Heart left ventricle (tissue), 16 donors: ENCODE data around the gene METTL24. TPM values are rescaled to one million over a fixed set of nuclear protein-coding genes. Genes with fewer than 3 reads are reported as not detected.
"Not testable (repeated sequence)": the region's sequence is repeated elsewhere in the genome, so short reads cannot be mapped to it uniquely, and the experiment has no call there.

ENCODE experiments used
- ATAC-seq, 4 donors: fragments of 200-7000 bp; cut with Tn5 transposase; one replicate each; pipeline ENCODE4 v1.9.1; 2020 to 2022; ENCODE audit warnings: moderate library complexity in 4 of 4, mild to moderate bottlenecking in 3 of 4, moderate number of reproducible peaks in 1 of 4
- DNase-seq, 5 donors: peaks; one replicate each; pipeline ENCODE4 v3.0.0-alpha.2; 2020
- H3K27ac ChIP-seq, 12 donors: fragments of 200-600 bp; sonication (generic) in 4 of 12; one replicate each; pipeline versions ENCODE4 v1.5.0 to v1.8.0; 2016 to 2022; ENCODE audit warnings: mild to moderate bottlenecking in 2 of 12
- H3K27me3 ChIP-seq, 9 donors: fragments of 200-600 bp; sonication (generic) in 2 of 9; one replicate each; pipeline versions ENCODE4 v1.5.1 to v1.8.0; 2016 to 2022; ENCODE audit warnings: mild to moderate bottlenecking in 3 of 9
- H3K36me3 ChIP-seq, 9 donors: fragments of 200-600 bp; sonication (generic) in 2 of 9; one replicate each; pipeline versions ENCODE4 v1.5.0 to v1.8.0; 2018 to 2022; ENCODE audit warnings: mild to moderate bottlenecking in 2 of 9
- H3K4me1 ChIP-seq, 12 donors: fragments of 200-600 bp; sonication (generic) in 4 of 12; one replicate each; pipeline versions ENCODE4 v1.5.0 to v1.8.0; 2016 to 2022; ENCODE audit warnings: mild to moderate bottlenecking in 3 of 12
- H3K4me3 ChIP-seq, 12 donors: fragments of 200-600 bp; sonication (generic) in 4 of 12; one replicate each; pipeline versions ENCODE4 v1.5.0 to v1.8.0; 2017 to 2022; ENCODE audit warnings: mild to moderate bottlenecking in 9 of 12, moderate library complexity in 4 of 12
- H3K9me3 ChIP-seq, 12 donors: fragments of 200-600 bp; sonication (generic) in 4 of 12; one replicate each; pipeline versions ENCODE4 v1.5.0 to v1.8.0; 2016 to 2022; ENCODE audit warnings: mild to moderate bottlenecking in 1 of 12
- POLR2A ChIP-seq, 2 donors: fragments of 450-650 bp; IDR thresholded peaks; one replicate each; pipeline ENCODE4 v1.6.1; 2017; ENCODE audit warnings: antibody characterized with exemption in 2 of 2, mild to moderate bottlenecking in 2 of 2, moderate library complexity in 2 of 2
- WGBS, 4 donors: extraction: QIAGEN DNeasy Blood & Tissue Kit in 2 of 4; methylation state at CpG; one replicate each; pipeline versions ENCODE4 v1.1.5 to v1.1.7; 2013 to 2018; 5-methylcytosine and 5-hydroxymethylcytosine counted together
- intact Hi-C, 10 donors: fragments of 100-400 bp; cut with DNase I; formaldehyde crosslinking; loops; one replicate each; pipeline versions ENCODE4 v1.11.1 to v1.14.2; 2022
- polyA plus RNA-seq, 2 donors: library from polyadenylated mRNA; stranded (reverse); fragments of 200-250 nt; gene quantifications; one replicate each; pipeline ENCODE4 v1.2.3, GENCODE V29; 2013
- total RNA-seq, 9 donors: library from RNA; depleted of rRNA in 2 of 9; stranded (reverse); fragments of >200 nt in 2 of 9; fragmentation: NEBNext Ultra II Directional in 3 of 9; extraction: Animal tissue kit (Norgen Biotek cat#: 25700) in 3 of 9; gene quantifications; one replicate each; pipeline versions ENCODE4 v1.1.0 to v1.2.4, GENCODE V29; 2016 to 2023
- TF ChIP-seq, protein P1 (sequence below), 12 donors: fragments of 200-600 bp; sonication (generic) in 4 of 12; IDR thresholded peaks; one replicate each; pipeline versions ENCODE4 v1.5.0 to v1.8.0; 2018 to 2022; ENCODE audit warnings: antibody characterized with exemption in 12 of 12, mild to moderate bottlenecking in 5 of 12
- donor health status: ischemic (EF 13 %, LVEDD 7.1; RV severe dilation, severe dysfunction).
- donor health status: healthy with polysubstance abuse.
- donor health status: DM: no; HTN: yes; CAD: no.
- donor health status: DM: no; HTN: no; CAD: no.
- donor health status: ischemic (EF 25% LVEDD 6.9; RV normal size, moderate dysfunction).
- donor health status: ischemic (EF 25% LVEDD 5.7; RV mildly dilated, moderate dysfunction).
- donor health status: healthy.
- donor health status: DM: yes; HTN: yes; CAD: no.
- donor health status: ischemic (EF 35%, LVEDD 5.7; RV mildly dilated, moderate dysfunction).
- donor health status: nonischemic (EF 11% LVEDD 7.7; RV severe dilation, severe dysfunction).
- donor health status: DM: yes; HTN: yes; CAD: no.
- donor health status: PGD.
- donor health status: ischemic (EF 29% LVEDD 5.4; RV normal size, mild dysfunction).
- donor health status: nonischemic (EF 23%, LVEDD 6.1; RV moderate dilation, normal function).

METTL24 gene
- total and polyA plus RNA-seq, 11 donors, result 0.60 to 2.8 (median 1.8) TPM; not detected in 3

DNA sequence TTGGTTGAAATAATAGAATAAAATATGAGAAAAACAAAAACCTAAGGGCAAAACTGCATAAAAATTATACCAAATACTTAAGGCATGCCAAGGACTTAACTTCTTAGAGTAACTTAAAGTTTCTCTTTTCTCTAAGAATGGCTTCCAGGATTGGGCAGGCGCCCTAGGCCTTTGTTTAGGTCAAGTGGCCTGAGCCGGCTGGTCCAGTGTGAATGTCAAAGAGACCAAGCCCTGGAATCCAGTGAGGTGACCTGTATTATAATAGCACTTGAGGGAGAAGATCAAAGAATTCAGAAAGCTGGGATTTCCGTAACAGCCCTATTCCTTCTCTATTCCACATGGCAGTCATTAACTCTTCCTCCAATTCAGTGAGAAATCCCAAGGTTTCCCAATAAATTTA, 6.6 kb downstream of the METTL24 start:
- DNase-seq (no peak), ATAC-seq (no peak)
- TF ChIP-seq, protein P1, sequence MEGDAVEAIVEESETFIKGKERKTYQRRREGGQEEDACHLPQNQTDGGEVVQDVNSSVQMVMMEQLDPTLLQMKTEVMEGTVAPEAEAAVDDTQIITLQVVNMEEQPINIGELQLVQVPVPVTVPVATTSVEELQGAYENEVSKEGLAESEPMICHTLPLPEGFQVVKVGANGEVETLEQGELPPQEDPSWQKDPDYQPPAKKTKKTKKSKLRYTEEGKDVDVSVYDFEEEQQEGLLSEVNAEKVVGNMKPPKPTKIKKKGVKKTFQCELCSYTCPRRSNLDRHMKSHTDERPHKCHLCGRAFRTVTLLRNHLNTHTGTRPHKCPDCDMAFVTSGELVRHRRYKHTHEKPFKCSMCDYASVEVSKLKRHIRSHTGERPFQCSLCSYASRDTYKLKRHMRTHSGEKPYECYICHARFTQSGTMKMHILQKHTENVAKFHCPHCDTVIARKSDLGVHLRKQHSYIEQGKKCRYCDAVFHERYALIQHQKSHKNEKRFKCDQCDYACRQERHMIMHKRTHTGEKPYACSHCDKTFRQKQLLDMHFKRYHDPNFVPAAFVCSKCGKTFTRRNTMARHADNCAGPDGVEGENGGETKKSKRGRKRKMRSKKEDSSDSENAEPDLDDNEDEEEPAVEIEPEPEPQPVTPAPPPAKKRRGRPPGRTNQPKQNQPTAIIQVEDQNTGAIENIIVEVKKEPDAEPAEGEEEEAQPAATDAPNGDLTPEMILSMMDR (IDR thresholded peaks at IDR 0.05), result no peak
- TF ChIP-seq POLR2A (IDR thresholded peaks at IDR 0.05), result no peak
- no peaks in the 10 kb centered on the region for H3K36me3 ChIP-seq
- peak overlapping the region in 1 of 12 donors; percentile 94 for H3K27ac ChIP-seq
- H3K4me3 ChIP-seq, result no peak overlapping the region
- intact Hi-C loops, result no loop called here
- peaks cover 0 to 27% (median 0%) of the 10 kb centered on the region in 12 donors for H3K4me1 ChIP-seq
- 80 to 93% (median 86%) methylated on average over 3 of the region's 3 CpGs for WGBS, 4 donors
- H3K9me3 ChIP-seq, result no peaks in the 10 kb centered on the region
- peaks cover 0 to 3% (median 0%) of the 10 kb centered on the region in 9 donors for H3K27me3 ChIP-seq

DNA sequence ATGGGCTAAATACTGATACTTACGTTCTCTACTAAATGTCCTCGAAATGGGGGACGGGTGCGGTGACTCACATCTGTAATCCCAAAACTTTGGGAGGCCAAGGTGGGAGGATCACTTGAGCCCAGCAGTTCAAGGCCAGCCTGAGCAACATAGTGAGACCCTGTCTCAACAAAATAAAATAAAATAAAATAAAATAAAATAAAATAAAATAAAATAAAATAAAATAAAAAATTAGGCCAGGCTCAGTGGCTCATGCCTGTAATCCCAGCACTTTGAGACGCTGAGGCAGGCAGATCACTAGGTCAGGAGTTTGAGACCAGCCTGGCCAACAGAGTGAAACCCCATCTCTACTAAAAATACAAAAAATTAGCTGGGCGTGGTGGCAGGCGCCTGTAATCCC, 7.6 kb downstream of the METTL24 start:
- H3K9me3 ChIP-seq, H3K4me3 ChIP-seq, H3K27me3 ChIP-seq, H3K36me3 ChIP-seq, intact Hi-C loops, ATAC-seq, DNase-seq: not testable (repeated sequence)
- 88 to 97% (median 93%) methylated on average over 7 of the region's 7 CpGs for WGBS, 4 donors
- Histone ChIP-seq H3K4me1 (peaks cover 0 to 27% (median 0%) of the 10 kb centered on the region in 12 donors), H3K27ac (peak overlapping the region in 1 of 12 donors; percentile 94)

DNA sequence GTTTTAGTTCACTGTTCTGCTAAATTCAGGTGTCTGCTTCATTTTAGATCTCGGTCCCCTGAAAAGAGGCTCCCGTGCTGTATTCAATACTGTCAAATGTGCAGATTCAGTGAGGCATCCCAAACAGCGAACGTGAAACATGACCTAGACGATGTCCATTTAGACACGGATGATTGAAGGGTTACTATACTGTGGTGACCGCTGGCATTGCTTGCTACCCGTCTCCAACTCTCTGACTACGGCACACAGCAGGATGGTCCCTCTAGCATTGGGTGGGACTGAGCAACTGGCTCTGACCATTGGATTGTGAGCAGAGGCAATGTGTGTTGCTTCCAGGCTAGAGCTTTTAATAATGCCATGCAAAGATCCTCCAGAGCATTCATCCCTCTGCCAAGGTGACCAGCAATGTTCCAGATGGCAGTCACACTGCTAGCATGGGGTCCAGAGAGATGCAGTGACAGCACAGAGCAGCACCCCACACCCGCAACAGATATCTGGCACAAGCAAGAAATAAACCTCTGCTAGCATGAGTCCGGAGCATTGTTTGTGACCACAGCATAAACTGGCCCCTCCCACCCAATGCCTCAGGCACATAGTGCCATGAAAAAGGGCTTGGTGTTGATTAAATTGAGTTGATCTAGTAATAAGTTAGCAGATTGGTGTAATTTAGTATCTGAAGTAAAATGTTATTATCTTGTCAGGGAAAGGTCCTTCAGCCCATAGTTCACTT, 9.0 kb downstream of the METTL24 start:
- no peaks in the 10 kb centered on the region for H3K27me3 ChIP-seq
- peak overlapping the region in 1 of 12 donors; percentile 94 for H3K27ac ChIP-seq
- H3K36me3 ChIP-seq, result no peaks in the 10 kb centered on the region
- H3K9me3 ChIP-seq, result no peaks in the 10 kb centered on the region
- WGBS, 4 donors, result 88 to 93% (median 91%) methylated on average over 11 of the region's 11 CpGs
- H3K4me3 ChIP-seq, result no peak overlapping the region
- no peak for TF ChIP-seq POLR2A (IDR thresholded peaks at IDR 0.05)
- TF ChIP-seq, protein P1 (IDR thresholded peaks at IDR 0.05), result no peak
- H3K4me1 ChIP-seq, result peaks cover 0 to 23% (median 0%) of the 10 kb centered on the region in 12 donors
- intact Hi-C loops, result no loop called here
- peak in 1 of 4 donors; percentile 31 for ATAC-seq
- DNase-seq, result no peak

DNA sequence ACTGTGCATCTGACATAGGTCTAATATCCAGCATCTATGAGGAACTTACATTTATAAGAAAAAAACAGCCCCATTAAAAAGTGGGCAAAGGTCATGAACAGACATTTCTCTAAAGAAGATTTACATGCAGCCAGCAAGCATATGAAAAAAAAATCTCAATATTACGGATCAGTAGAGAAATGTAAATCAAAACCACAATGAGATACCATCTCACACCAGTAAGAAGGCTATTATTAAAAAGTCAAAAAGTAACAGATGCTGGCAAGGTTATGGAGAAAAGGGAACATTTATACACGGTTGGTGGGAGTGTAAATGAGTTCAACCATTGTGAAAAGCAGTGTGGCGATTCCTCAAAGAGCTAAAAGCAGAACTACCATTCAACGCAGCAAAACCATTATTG, 13.1 kb downstream of the METTL24 start:
- no peaks in the 10 kb centered on the region for H3K36me3 ChIP-seq
- TF ChIP-seq POLR2A (IDR thresholded peaks at IDR 0.05), result no peak
- TF ChIP-seq, protein P1 (IDR thresholded peaks at IDR 0.05), result no peak
- ATAC-seq (no peak), DNase-seq (no peak)
- intact Hi-C loops, result no loop called here
- H3K27ac ChIP-seq, result no peak overlapping the region
- H3K27me3 ChIP-seq, result no peaks in the 10 kb centered on the region
- no peaks in the 10 kb centered on the region for H3K9me3 ChIP-seq
- peaks cover 0 to 6% (median 0%) of the 10 kb centered on the region in 12 donors for H3K4me1 ChIP-seq
- H3K4me3 ChIP-seq, result no peak overlapping the region
- WGBS, 4 donors, result 84 to 91% (median 88%) methylated on average over 4 of the region's 4 CpGs
